Neural cell (in vitro differentiated cells): ENCODE results near the gene MAP4K3. TPM values are rescaled to one million over a fixed set of nuclear protein-coding genes. Genes with fewer than 3 reads are reported as not detected.

Source experiments
- H2AFZ ChIP-seq: fragments of 200-600, 300-800 bp; sonication (generic), shearing (Covaris generic); 2 replicates; pipeline ENCODE4 v1.6.0; 2014; ENCODE audit warnings: low read depth, mild to moderate bottlenecking, antibody characterized with exemption, low read length, moderate library complexity
- H3F3A ChIP-seq: fragments of 200-600 bp; shearing (Covaris generic); 2 replicates; pipeline ENCODE4 v1.6.1; 2016; ENCODE audit warnings: mild to moderate bottlenecking, moderate library complexity, mixed read lengths, antibody characterized with exemption, low read length; ENCODE audit not compliant: insufficient read depth, poor library complexity, severe bottlenecking
- H3K27ac ChIP-seq: fragments of 200-600, 300-800 bp; sonication (generic), shearing (Covaris generic); 2 replicates; pipeline ENCODE4 v1.5.1; 2014; ENCODE audit warnings: mild to moderate bottlenecking, low read length, moderate library complexity
- H3K27me3 ChIP-seq: fragments of 300-800, 200-600 bp; sonication (generic), shearing (Covaris generic); 2 replicates; pipeline ENCODE4 v1.6.0; 2014; ENCODE audit warnings: mild to moderate bottlenecking, low read depth, low read length, moderate library complexity; ENCODE audit not compliant: insufficient read depth
- H3K36me3 ChIP-seq: fragments of 300-800, 200-600 bp; sonication (generic), shearing (Covaris generic); 2 replicates; pipeline ENCODE4 v1.5.1; 2014; ENCODE audit warnings: mild to moderate bottlenecking, antibody characterized with exemption, low read length, moderate library complexity; ENCODE audit not compliant: insufficient read depth
- H3K4me2 ChIP-seq: fragments of 300-800, 200-600 bp; sonication (generic), shearing (Covaris generic); 2 replicates; pipeline ENCODE4 v1.6.0; 2014; ENCODE audit warnings: mild to moderate bottlenecking, low read length
- H3K4me3 ChIP-seq: fragments of 300-800, 200-600 bp; sonication (generic), shearing (Covaris generic); 2 replicates; pipeline ENCODE4 v1.5.1; 2014; ENCODE audit warnings: mild to moderate bottlenecking, low read length, moderate library complexity
- H3K79me2 ChIP-seq: fragments of 200-600 bp; shearing (Covaris generic); replicated peaks from 2 replicates; pipeline ENCODE4 v1.6.0; 2014; ENCODE audit warnings: mild to moderate bottlenecking, low read length, moderate library complexity; ENCODE audit not compliant: insufficient read depth
- H3K9ac ChIP-seq: fragments of 300-800, 200-600 bp; sonication (generic), shearing (Covaris generic); 2 replicates; pipeline ENCODE4 v1.6.1; 2016; ENCODE audit warnings: mild to moderate bottlenecking, low read length, mixed read lengths
- H3K9me2 ChIP-seq: fragments of 200-600 bp; shearing (Covaris generic); 2 replicates; pipeline ENCODE4 v1.6.1; 2016; ENCODE audit warnings: mild to moderate bottlenecking, low read length, mixed read lengths; ENCODE audit not compliant: insufficient read depth
- H3K9me3 ChIP-seq: fragments of 200-600, 300-800 bp; sonication (generic), shearing (Covaris generic); 2 replicates; pipeline ENCODE4 v1.6.1; 2016; ENCODE audit warnings: mild to moderate bottlenecking, mixed run types, low read length, moderate library complexity, mixed read lengths
- H4K20me1 ChIP-seq: fragments of 200-600 bp; shearing (Covaris generic); 2 replicates; pipeline ENCODE4 v1.6.1; 2016; ENCODE audit warnings: mild to moderate bottlenecking, mixed run types; ENCODE audit not compliant: insufficient read depth
- EP300 ChIP-seq: fragments of 450-650 bp; conservative IDR thresholded peaks from 2 replicates; pipeline ENCODE4 v1.6.1; 2014; ENCODE audit warnings: antibody characterized with exemption, mild to moderate bottlenecking, moderate library complexity; ENCODE audit not compliant: poor library complexity, severe bottlenecking
- EZH2 ChIP-seq: fragments of 200-600, 300-800 bp; shearing (Covaris generic), sonication (generic); IDR thresholded peaks from 2 replicates; pipeline ENCODE4 v1.6.1; 2014; ENCODE audit warnings: antibody characterized with exemption, low read length, borderline replicate concordance, mild to moderate bottlenecking; ENCODE audit not compliant: insufficient read depth, poor library complexity, severe bottlenecking
- MXI1 ChIP-seq: fragments of 450-650 bp; conservative IDR thresholded peaks from 2 replicates; pipeline ENCODE4 v1.6.1; 2014; ENCODE audit warnings: antibody characterized with exemption, mild to moderate bottlenecking; ENCODE audit not compliant: poor library complexity, severe bottlenecking
- POLR2AphosphoS5 ChIP-seq: IDR thresholded peaks from 2 replicates; pipeline ENCODE4 v1.6.1; 2012
- RAD21 ChIP-seq: fragments of 450-650 bp; conservative IDR thresholded peaks from 2 replicates; pipeline ENCODE4 v1.6.1; 2014; ENCODE audit warnings: antibody characterized with exemption, mild to moderate bottlenecking, moderate library complexity
- SMC3 ChIP-seq: fragments of 450-650 bp; conservative IDR thresholded peaks from 2 replicates; pipeline ENCODE4 v1.6.1; 2014; ENCODE audit warnings: antibody characterized with exemption, mild to moderate bottlenecking, moderate library complexity; ENCODE audit not compliant: poor library complexity
- TAF1 ChIP-seq: IDR thresholded peaks from 2 replicates; pipeline ENCODE4 v1.6.1; 2012; ENCODE audit warnings: low read depth
- polyA plus RNA-seq: library from polyadenylated mRNA; depleted of rRNA; stranded (reverse); fragments of >200 nt; gene quantifications from 2 replicates; pipeline ENCODE4 v1.2.3, GENCODE V29; 2014
- TF ChIP-seq, protein P1 (sequence below): fragments of 450-650 bp; IDR thresholded peaks from 2 replicates; pipeline ENCODE4 v1.5.1; 2014; ENCODE audit warnings: antibody characterized with exemption, mild to moderate bottlenecking, moderate library complexity; ENCODE audit not compliant: poor library complexity, severe bottlenecking
- TF ChIP-seq, protein P2 (sequence below): IDR thresholded peaks from 2 replicates; pipeline ENCODE4 v1.6.1; 2012; ENCODE audit warnings: borderline replicate concordance

MAP4K3 gene
- polyA plus RNA-seq, 1 donor from 2014 or later: 105 TPM

DNA sequence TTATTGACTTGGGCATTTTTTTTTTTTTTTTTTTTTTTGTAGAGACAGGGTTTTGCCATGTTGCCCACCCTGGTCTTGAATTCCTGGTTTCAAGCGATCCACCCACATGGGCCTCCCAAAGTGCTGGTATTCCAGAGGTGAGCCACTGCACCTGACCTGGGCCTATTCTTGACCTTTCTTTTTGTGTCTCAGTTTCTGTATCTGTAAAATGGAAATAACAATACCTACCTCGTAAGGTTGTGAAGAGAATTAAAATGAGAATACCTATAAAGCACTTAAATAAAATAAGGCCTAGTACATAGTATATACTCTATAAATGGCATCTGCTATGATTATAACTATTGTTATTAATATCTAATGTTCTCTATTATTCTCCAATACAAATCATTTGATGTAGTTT is 15.7 kb downstream of the MAP4K3 start:
- no peak overlapping the region for H3K27ac ChIP-seq
- no peaks in the 10 kb centered on the region for H3F3A ChIP-seq
- TF ChIP-seq MXI1: no peak
- TF ChIP-seq, protein P1, sequence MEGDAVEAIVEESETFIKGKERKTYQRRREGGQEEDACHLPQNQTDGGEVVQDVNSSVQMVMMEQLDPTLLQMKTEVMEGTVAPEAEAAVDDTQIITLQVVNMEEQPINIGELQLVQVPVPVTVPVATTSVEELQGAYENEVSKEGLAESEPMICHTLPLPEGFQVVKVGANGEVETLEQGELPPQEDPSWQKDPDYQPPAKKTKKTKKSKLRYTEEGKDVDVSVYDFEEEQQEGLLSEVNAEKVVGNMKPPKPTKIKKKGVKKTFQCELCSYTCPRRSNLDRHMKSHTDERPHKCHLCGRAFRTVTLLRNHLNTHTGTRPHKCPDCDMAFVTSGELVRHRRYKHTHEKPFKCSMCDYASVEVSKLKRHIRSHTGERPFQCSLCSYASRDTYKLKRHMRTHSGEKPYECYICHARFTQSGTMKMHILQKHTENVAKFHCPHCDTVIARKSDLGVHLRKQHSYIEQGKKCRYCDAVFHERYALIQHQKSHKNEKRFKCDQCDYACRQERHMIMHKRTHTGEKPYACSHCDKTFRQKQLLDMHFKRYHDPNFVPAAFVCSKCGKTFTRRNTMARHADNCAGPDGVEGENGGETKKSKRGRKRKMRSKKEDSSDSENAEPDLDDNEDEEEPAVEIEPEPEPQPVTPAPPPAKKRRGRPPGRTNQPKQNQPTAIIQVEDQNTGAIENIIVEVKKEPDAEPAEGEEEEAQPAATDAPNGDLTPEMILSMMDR: no peak
- TF ChIP-seq RAD21: no peak
- TF ChIP-seq EZH2: no peak
- TF ChIP-seq EP300: no peak
- TF ChIP-seq SMC3: no peak
- TF ChIP-seq TAF1: no peak
- TF ChIP-seq, protein P2, sequence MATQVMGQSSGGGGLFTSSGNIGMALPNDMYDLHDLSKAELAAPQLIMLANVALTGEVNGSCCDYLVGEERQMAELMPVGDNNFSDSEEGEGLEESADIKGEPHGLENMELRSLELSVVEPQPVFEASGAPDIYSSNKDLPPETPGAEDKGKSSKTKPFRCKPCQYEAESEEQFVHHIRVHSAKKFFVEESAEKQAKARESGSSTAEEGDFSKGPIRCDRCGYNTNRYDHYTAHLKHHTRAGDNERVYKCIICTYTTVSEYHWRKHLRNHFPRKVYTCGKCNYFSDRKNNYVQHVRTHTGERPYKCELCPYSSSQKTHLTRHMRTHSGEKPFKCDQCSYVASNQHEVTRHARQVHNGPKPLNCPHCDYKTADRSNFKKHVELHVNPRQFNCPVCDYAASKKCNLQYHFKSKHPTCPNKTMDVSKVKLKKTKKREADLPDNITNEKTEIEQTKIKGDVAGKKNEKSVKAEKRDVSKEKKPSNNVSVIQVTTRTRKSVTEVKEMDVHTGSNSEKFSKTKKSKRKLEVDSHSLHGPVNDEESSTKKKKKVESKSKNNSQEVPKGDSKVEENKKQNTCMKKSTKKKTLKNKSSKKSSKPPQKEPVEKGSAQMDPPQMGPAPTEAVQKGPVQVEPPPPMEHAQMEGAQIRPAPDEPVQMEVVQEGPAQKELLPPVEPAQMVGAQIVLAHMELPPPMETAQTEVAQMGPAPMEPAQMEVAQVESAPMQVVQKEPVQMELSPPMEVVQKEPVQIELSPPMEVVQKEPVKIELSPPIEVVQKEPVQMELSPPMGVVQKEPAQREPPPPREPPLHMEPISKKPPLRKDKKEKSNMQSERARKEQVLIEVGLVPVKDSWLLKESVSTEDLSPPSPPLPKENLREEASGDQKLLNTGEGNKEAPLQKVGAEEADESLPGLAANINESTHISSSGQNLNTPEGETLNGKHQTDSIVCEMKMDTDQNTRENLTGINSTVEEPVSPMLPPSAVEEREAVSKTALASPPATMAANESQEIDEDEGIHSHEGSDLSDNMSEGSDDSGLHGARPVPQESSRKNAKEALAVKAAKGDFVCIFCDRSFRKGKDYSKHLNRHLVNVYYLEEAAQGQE: no peak
- TF ChIP-seq POLR2AphosphoS5: no peak
- H3K79me2 ChIP-seq: peaks cover 88% of the 10 kb centered on the region
- H3K9ac ChIP-seq: no peak overlapping the region
- no peaks in the 10 kb centered on the region for H3K9me2 ChIP-seq
- no peak overlapping the region for H3K4me3 ChIP-seq
- H3K9me3 ChIP-seq: no peaks in the 10 kb centered on the region
- H4K20me1 ChIP-seq: no peaks in the 10 kb centered on the region
- no peak overlapping the region for H2AFZ ChIP-seq
- H3K4me2 ChIP-seq: no peak overlapping the region
- H3K36me3 ChIP-seq: no peaks in the 10 kb centered on the region
- no peaks in the 10 kb centered on the region for H3K27me3 ChIP-seq

DNA sequence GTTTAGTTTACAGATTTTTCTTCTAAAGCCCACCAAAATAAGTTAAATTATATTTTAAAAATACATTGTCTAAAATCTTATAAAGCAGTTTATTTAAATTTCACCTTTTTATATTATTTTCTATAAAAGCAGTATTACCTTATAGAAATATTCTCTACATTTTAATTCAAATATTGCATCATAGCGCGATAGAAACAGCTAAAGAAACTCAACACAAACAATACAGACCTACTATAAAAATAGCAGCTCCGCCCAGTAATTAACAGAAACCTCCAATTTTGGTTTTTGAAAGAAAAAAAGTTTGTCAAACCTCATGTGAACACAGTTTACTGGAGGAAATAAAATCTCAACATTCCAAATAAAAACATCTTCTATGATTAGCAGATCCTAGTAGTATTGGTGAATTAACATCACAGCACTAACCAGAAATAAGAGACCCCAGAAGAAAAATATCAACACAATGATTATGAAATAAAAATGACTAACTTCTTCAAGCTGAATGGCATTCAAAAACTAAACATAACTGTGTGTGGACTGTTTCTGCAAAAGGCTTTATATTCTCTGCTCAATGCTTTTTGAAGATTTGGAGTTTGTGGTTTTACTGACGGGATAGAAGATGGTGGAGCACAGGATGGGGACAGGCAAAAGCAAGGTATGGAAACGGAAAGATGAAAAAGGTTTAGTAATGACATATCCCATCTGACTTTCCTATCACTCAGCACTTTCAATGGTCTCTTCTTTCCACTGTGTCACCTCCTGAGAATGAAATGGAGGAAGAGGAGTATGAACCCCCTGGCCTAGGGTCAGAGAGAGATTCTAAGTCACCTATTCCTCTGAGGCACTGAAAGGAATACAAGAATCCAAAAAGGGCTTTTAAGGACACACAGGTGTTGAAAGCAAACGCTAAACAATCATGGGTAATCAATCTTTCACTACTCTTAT is 17.5 kb downstream of the MAP4K3 start:
- H4K20me1 ChIP-seq: no peaks in the 10 kb centered on the region
- no peaks in the 10 kb centered on the region for H3K9me3 ChIP-seq
- H3K9ac ChIP-seq: no peak overlapping the region
- H3K9me2 ChIP-seq: no peaks in the 10 kb centered on the region
- H3K4me3 ChIP-seq: no peak overlapping the region
- no peaks in the 10 kb centered on the region for H3K27me3 ChIP-seq
- H3K27ac ChIP-seq: no peak overlapping the region
- H3K36me3 ChIP-seq: no peaks in the 10 kb centered on the region
- H3K4me2 ChIP-seq: no peak overlapping the region
- no peak for TF ChIP-seq EZH2
- no peak overlapping the region for H2AFZ ChIP-seq
- H3K79me2 ChIP-seq: peaks cover 84% of the 10 kb centered on the region
- H3F3A ChIP-seq: no peaks in the 10 kb centered on the region
